Subcutaneous adipose tissue (tissue), 4 donors: ENCODE data around the gene TENT4B. TPM values are rescaled to one million over a fixed set of nuclear protein-coding genes. Genes with fewer than 3 reads are reported as not detected.

Experiments
- total RNA-seq, 4 donors: library from RNA; depleted of rRNA; stranded (reverse); fragments of >200 nt; gene quantifications; one replicate each; pipeline ENCODE4 v1.1.0, GENCODE V29; 2016
- TF ChIP-seq, protein P1 (sequence below): fragments of 450-650 bp; IDR thresholded peaks from one replicate; pipeline ENCODE4 v1.5.1; 2016; ENCODE audit warnings: low read depth, mild to moderate bottlenecking, control low read depth, antibody characterized with exemption, moderate library complexity

TENT4B gene
- total RNA-seq, 4 donors from 2014 or later = 12.4 to 14.3 (median 13.2) TPM

DNA sequence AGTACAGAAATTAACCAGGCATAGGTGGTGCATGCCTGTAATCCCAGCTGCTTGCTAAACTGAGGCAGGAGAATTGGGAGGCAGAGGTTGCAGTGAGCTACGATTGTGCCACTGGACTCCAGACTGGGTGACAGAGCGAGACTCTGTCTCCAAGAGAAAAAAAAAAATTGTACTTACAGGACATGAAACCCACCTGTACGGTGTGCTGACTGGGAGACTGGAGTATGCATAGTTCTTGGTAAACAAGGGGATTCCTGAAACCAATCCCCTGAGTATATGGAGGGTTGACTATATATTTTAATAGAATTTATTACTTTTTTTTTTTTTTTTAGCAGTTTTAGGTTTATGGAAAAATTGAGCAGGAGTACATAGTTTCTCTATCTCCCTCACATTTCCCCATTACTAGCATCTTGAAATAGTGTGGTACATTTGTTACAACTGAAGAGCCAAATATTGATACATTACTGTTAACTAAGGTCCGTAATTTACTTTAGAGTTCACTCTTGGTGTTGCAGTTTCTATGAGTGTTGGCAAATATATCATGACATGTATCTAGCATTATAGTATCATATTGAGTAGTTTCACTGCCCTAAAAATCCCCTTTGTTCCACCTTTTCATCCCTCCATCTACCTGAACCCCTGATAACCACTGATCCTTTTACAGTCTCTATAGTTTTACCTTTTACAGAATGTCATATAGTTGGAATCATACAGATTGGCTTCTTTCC is 19.3 kb downstream of the TENT4B start:
- TF ChIP-seq, protein P1, sequence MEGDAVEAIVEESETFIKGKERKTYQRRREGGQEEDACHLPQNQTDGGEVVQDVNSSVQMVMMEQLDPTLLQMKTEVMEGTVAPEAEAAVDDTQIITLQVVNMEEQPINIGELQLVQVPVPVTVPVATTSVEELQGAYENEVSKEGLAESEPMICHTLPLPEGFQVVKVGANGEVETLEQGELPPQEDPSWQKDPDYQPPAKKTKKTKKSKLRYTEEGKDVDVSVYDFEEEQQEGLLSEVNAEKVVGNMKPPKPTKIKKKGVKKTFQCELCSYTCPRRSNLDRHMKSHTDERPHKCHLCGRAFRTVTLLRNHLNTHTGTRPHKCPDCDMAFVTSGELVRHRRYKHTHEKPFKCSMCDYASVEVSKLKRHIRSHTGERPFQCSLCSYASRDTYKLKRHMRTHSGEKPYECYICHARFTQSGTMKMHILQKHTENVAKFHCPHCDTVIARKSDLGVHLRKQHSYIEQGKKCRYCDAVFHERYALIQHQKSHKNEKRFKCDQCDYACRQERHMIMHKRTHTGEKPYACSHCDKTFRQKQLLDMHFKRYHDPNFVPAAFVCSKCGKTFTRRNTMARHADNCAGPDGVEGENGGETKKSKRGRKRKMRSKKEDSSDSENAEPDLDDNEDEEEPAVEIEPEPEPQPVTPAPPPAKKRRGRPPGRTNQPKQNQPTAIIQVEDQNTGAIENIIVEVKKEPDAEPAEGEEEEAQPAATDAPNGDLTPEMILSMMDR = no peak

DNA sequence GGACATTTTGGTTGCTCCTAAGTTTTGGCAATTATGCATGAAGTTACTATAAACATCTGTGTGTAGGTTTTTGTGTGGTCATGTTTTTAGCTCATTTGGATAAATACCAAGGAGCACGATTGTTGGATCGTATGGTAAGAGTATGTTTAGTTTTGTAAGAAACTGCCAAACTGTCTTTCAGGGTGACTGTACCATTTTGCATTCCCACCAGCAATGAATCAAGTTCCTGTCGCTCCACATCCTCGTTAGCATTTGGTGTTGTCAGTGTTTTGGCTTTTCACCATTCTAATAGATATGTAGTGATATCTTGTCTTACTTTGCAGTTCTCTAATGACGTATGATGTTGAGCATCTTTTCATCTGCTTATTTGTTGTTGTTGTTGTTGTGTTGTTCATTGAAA is 20.2 kb downstream of the TENT4B start:
- TF ChIP-seq, protein P1 = no peak

GRCh38 chr16:50178491-50178941 is 25.4 kb downstream of the TENT4B start:
- TF ChIP-seq, protein P1 = no peak

DNA sequence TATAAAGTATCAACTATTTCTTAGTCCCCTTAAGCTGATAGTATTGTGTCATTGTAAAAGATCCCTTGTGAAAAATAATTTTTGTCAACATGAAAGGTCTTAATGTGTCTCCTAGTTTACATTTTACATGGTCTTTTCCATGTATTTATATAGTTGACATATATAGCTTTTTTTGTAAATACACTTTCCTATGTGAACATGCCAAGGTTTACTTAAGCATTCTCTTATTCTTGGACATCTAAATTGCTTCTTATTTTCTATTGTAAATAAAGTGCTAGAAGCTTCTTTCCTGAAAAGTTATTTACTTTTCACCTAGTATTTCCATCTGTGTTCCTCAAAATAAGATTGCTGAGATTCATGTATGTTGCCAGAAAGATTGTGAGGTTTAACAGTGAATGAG is 29.3 kb downstream of the TENT4B start:
- TF ChIP-seq, protein P1 = no peak

- TF ChIP-seq, protein P1 = no peak
These were observed 30.2 kb downstream of the TENT4B start for GRCh38 chr16:50183316-50183715.

- TF ChIP-seq, protein P1 = no peak
These were observed 31.9 kb downstream of the TENT4B start for GRCh38 chr16:50185005-50185505.

DNA sequence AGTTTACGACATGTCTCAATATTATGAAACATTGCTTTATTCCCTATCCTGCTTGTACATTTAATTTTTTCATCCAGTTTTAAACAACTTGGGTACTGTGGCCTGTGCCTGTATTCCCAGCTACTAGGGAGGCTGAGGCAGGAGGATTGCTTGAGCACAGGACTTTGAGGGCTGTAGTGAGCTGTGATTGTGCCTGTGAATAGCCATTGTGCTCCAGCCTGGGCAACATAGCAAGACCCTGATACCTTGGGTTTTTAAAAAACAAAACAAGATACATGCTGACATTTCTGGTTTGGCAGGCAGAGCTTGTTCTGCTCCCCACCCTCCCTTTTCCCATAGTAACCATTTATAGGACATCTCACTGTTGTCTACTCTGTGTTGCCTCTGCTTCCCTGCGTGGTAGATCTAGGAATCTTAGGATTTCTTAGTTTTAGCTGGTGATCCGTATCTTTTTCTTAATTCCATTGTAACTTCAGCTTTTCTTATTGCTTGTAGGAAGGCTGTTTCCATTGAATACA is 35.6 kb downstream of the TENT4B start:
- TF ChIP-seq, protein P1 = no peak
